ENCODE data around the gene ENPP3.

ENPP3 gene

GRCh38 chr6:131642987-131643611 is 6.0 kb downstream of the ENPP3 start:
- peak; percentile 20 to 36 for DNase-seq

GRCh38 chr6:131643855-131644460 is 6.9 kb downstream of the ENPP3 start:
- DNase-seq = no peak

- DNase-seq = no peak
These were observed 7.8 kb downstream of the ENPP3 start for GRCh38 chr6:131644921-131645320.

- no peak for DNase-seq
These were observed 8.7 kb downstream of the ENPP3 start for GRCh38 chr6:131645846-131646245.

- DNase-seq = no peak
These were observed 9.2 kb downstream of the ENPP3 start for GRCh38 chr6:131646249-131646670.

GRCh38 chr6:131651782-131652181 is 14.7 kb downstream of the ENPP3 start:
- DNase-seq = no peak

GRCh38 chr6:131652472-131652871 is 15.4 kb downstream of the ENPP3 start:
- no peak for DNase-seq

GRCh38 chr6:131654326-131654725 is 17.2 kb downstream of the ENPP3 start:
- DNase-seq = no peak

GRCh38 chr6:131655387-131655786 is 18.3 kb downstream of the ENPP3 start:
- no peak for DNase-seq

- no peak for DNase-seq
These were observed 18.8 kb downstream of the ENPP3 start for GRCh38 chr6:131655951-131656350.

- no peak for DNase-seq
These were observed 19.6 kb downstream of the ENPP3 start for GRCh38 chr6:131656667-131657066.

GRCh38 chr6:131657222-131657621 is 20.1 kb downstream of the ENPP3 start:
- no peak for DNase-seq

GRCh38 chr6:131657630-131658111 is 20.6 kb downstream of the ENPP3 start:
- no peak for DNase-seq

GRCh38 chr6:131658287-131658686 is 21.2 kb downstream of the ENPP3 start:
- no peak for DNase-seq

- DNase-seq = no peak
These were observed 23.1 kb downstream of the ENPP3 start for GRCh38 chr6:131660195-131660594.

- DNase-seq = no peak
These were observed 26.6 kb downstream of the ENPP3 start for GRCh38 chr6:131663578-131664165.

- DNase-seq = no peak
These were observed 32.8 kb downstream of the ENPP3 start for GRCh38 chr6:131669891-131670290.

GRCh38 chr6:131673184-131673583 is 36.1 kb downstream of the ENPP3 start:
- no peak for DNase-seq

- no peak for DNase-seq
These were observed 41.3 kb downstream of the ENPP3 start for GRCh38 chr6:131678442-131678841.

GRCh38 chr6:131680868-131681267 is 43.8 kb downstream of the ENPP3 start:
- no peak for DNase-seq

GRCh38 chr6:131681585-131681984 is 44.5 kb downstream of the ENPP3 start:
- DNase-seq = no peak

- no peak for DNase-seq
These were observed 45.3 kb downstream of the ENPP3 start for GRCh38 chr6:131682442-131682841.

GRCh38 chr6:131683479-131683878 is 46.4 kb downstream of the ENPP3 start:
- DNase-seq = no peak

GRCh38 chr6:131685266-131685780 is 48.2 kb downstream of the ENPP3 start:
- DNase-seq = no peak

Measured in hippocampal formation (tissue), 2 donors.